NOMO-1 (cell line): ENCODE data around the gene ALDH9A1.

Experiments used
- DNase-seq, 2 experiments: peaks; one replicate each; lab custom pipeline; 2025; ENCODE audit not compliant: unreplicated experiment in 2 of 2; lab: John Stamatoyannopoulos, UW

The ALDH9A1 gene

DNA sequence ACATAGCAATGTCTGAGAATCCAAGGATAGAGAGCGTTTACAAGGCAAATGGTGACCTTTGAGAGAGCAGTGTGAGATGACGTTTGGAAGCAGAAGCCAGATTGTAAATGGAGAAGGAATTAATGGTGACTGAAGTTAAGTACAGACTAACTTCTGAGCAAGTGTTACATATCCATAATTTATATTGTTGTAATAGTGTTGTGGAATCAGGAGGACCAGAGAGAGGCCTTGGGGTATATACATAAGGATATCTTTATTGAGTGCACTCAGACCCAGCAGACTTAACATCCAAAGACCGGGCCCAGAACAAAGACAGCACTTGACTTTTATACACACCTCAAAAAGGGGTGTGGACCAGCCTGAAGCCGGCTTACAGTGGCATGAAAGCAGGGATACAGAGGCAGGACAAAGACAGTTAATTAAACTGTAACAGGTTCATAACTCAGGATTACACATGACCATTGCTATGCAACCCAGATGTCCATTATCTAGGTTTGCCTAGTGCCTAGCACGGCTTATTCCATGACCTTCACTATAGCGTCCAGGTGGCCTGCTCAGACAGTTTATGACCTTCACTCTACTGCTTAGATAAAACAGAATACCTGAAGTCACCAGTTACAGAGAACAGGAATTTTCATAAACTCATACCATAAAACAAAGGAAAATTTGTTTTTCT, 70.1 kb downstream of the ALDH9A1 start:
- no peak for DNase-seq

DNA sequence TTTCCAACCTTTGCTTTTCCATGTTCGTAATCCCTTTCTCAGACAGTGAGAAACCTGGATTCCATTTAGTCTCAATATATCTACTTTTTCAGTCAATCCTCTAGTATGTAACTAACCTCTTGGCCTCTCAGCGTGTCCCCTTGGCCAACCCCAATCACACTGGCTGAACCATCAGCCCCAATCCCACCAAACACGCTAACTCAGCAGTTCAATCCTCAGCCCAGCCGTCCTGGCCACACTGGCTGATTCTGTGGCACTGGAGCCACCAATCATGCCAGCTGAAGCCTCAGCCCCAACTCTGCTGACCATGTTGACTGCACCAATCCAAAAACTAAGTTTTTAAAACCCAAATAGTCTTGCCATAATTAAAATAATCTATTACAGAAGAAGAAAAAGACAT, 73.9 kb downstream of the ALDH9A1 start:
- no peak for DNase-seq

GRCh38 chr1:165623624-165624023, 74.7 kb downstream of the ALDH9A1 start:
- no peak for DNase-seq

DNA sequence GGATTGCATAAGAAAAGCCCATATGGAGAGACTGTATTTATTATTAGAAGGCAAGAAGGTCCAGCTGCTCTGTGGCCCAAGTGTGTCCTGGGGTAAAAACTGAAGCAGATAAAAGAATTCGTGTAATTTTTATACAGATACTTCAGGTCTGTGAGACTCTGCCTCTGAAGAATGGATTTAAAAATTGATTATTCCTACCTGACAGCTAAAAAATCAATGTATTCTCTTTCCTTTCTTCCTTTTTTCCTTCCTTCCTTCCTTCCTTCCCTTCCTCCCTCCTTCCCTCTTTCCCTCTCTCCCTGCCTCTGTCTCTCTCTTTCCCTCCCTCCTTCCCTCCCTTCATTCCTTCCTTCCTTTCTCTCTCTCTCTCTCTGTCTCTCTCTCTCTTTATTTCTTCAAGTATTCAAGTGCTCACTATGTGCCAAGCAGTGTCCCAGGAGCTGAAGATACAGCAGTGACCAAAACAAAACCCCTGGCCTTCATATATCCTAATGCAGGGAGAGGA, 78.7 kb downstream of the ALDH9A1 start:
- no peak for DNase-seq

DNA sequence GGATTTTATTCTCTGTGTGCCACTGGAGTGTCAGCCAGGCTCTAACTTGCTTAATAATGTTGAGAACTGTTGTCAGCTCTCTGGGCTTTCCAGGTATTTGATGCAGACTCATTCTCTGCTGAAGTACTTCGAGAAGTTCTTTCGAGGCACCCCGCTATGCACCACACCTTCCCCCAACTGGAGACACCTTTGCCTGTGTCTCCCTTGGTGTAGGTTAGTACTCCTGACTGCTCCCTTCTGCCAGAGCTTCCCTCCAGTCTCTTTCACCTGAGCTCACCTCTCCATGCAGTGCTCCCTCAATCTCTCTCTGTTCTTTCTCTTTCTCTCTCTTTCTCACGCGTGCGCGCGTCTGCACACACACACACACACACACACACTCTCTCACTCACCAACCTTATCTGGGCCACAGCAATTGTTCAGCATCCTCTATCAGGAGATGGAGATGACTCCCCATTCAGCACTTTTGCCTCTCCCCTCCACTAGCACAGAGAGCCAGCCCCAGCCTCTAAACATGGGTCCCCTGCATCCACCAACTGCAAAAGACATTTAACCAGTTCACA, 81.3 kb downstream of the ALDH9A1 start:
- DNase-seq: no peak

DNA sequence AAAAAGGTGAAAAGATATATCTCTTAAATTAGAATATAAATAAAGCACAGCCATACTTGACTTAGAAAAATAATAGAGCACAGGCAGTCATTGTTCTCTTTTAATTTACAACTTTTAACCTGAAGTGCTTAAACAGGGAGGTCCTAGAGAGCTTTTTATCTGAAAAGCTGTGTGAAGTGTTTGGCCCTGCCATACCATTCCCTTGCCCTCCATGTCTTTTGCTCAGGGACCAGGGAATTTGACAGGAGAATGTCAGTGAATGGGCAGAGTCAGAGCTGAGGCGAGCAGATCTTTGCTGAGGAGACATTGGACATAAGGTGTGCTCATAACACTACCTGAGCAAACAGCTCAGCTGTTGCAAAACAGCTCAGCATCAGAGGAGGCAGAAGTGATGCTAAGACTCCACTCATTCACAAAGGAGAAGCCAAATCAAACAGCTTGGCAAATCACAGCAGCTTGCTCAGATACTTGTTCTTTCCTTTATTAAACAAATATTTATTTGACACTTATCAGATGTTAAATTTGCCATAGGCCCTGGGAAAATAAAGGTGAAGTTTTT, 82.2 kb downstream of the ALDH9A1 start:
- no peak for DNase-seq
